H7 (cell line): Measurements from ENCODE around the gene FARSA. TPM values are rescaled to one million over a fixed set of nuclear protein-coding genes. Genes with fewer than 3 reads are reported as not detected.

ENCODE experiments used
- DNase-seq: peaks from one replicate; pipeline ENCODE4 v3.0.0; 2012
- H3K27me3 ChIP-seq: 2 replicates; pipeline ENCODE4 v1.6.0; 2011; ENCODE audit warnings: mild to moderate bottlenecking, low read length; ENCODE audit not compliant: control insufficient read depth, insufficient read depth
- H3K36me3 ChIP-seq: replicated peaks from 2 replicates; pipeline ENCODE4 v1.5.1; 2011; ENCODE audit warnings: low read length; ENCODE audit not compliant: control insufficient read depth, insufficient read depth
- H3K4me3 ChIP-seq: 2 replicates; pipeline ENCODE4 v1.5.1; 2011; ENCODE audit warnings: low read depth, mild to moderate bottlenecking, control low read depth, low read length, moderate library complexity; ENCODE audit not compliant: insufficient read depth
- total RNA-seq: library from RNA; depleted of rRNA; stranded (reverse); fragments of >200 nt; shearing (Covaris generic); gene quantifications from 2 replicates; pipeline ENCODE4 v1.2.3, GENCODE V29; 2014

The FARSA gene
- total RNA-seq, 1 experiment from 2014 or later = 117 TPM

DNA sequence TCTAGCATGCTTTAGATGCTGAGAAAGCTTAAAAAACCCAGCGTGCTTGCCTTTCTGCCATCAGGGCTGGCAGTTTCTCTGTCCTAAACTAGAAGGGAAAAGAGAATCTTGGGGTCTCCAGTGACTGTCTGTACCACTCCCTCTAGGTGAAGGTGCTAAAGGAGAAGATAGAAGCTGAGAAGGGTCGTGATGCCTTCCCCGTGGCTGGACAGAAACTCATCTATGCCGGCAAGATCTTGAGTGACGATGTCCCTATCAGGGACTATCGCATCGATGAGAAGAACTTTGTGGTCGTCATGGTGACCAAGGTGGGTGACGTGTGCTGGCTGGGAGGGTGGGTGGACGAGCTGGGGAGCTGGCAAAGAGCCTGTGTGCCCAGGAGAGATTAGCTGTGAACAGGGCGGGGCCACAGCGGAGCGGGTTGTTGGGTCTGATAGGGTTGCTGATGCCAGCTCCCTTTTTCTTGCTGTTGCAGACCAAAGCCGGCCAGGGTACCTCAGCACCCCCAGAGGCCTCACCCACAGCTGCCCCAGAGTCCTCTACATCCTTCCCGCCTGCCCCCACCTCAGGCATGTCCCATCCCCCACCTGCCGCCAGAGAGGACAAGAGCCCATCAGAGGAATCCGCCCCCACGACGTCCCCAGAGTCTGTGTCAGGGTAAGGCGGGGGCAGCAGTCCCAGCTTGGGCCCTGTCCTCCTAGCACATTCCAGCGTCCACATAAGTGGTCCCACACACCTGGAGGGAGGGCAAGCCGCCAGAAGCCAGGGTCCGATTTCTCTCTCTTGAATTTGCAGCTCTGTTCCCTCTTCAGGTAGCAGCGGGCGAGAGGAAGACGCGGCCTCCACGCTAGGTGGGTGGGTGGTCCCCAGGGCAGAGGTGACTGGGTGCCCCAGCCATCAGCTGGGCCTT, 14.4 kb upstream of the FARSA start:
- no peak for DNase-seq
- H3K36me3 ChIP-seq = peaks cover 30% of the 10 kb centered on the region
- no peaks in the 10 kb centered on the region for H3K27me3 ChIP-seq
- no peak overlapping the region for H3K4me3 ChIP-seq

DNA sequence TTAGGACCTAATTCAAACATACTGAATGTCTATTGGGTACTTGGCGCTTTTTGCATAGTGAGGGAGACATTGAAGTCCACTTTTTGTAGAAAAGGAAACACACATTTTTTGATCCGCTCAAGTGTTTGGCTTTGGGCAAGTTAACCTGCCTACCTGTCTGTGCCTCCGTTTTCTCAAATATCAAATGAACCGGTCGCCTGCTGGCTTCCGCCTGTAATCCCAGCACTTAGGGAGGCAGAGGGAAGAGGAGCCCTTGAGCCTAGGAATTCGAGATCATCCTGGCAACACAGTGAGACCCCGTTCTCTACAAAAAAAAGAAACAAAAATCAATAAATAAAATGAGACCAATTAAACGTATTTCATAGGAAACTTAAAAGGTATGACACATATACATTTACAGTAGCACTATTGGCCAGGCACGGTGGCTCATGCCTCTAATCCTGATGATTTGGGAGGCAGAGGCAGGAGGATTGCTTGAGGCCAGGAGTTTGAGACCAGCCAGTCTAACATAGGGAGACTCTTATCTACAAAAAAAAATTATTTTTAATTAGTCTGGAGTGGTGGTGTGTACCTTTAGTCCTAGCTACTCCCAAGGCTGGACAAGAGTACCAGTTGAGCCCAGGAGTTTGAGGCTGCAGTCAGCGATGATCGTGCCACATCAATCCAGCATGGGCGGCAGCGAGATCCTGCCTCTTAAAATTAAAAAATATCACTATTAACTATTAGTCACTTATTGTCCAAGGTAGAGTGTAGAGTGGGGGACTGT, 13.4 kb upstream of the FARSA start:
- no peak for DNase-seq
- Histone ChIP-seq H3K27me3 (no peaks in the 10 kb centered on the region), H3K4me3 (peak overlapping the region; percentile 64), H3K36me3 (peaks cover 34% of the 10 kb centered on the region)

DNA sequence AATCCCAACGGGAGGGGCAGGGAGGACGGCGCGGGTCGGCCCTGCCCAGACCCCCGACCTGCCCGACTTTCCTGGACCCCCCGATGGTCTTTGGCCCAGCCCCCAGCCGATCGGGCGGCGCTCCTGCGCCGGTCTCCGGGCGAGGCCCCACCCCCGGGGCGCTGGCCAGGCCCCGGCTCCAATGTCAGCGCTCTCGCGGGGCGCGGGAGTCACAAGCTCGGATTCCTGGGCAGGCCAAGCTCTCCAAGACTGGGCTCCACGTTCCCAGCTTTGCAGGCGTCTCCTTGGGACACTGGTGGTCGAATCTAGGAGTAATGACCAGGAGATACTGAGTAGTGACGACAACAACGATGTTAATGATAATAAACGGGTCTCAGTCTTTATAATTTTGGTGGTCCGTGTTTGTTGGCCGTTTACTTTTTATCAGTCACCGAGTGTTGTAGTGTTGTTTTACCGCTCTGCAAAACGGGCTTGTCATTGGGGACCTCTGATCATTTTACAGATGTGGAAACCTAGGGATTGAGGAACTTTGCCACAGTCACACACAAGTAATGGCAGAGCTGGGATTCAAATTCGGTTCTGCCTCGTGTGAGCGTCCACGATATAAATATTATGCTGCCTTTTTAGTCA, 12.7 kb upstream of the FARSA start:
- Histone ChIP-seq H3K36me3 (peaks cover 40% of the 10 kb centered on the region), H3K27me3 (no peaks in the 10 kb centered on the region), H3K4me3 (peak overlapping the region; percentile 64)
- DNase-seq = peak; percentile 99

DNA sequence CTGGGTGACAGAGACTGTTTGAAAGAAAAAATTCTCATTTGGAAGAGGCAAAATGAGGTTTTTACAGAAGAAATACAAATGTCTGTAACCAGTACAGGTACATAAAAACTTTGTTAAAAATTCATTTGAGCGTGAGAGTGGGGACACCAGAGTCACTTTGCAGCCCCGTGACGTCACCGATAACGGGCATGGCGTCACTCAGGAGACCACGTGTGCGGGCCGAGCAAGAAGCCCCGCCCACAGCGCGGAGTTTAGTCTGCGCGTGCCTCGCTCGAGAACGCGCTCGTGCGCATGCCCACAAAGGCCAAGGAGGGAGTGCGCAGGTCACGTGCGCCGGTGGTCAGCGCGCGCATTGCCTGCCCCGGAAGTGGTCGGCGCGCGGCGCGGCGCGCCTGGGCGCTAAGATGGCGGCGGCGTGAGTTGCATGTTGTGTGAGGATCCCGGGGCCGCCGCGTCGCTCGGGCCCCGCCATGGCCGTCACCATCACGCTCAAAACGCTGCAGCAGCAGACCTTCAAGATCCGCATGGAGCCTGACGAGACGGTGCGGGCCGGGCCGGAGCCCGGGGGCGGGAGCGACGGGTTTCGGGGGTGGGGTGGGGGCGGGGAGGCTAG, 12.1 kb upstream of the FARSA start, which contains the start of gene RAD23A:
Gene RAD23A (plus strand): TSS at position 384 of the 613 bp plus-strand sequence. CDS start 87 bp downstream, at position 471.
- H3K27me3 ChIP-seq = no peaks in the 10 kb centered on the region
- peak; percentile 98 for DNase-seq
- peak within 1 kb of the TSS; percentile 64 for H3K4me3 ChIP-seq
- peaks cover 46% of the 10 kb centered on the region for H3K36me3 ChIP-seq

DNA sequence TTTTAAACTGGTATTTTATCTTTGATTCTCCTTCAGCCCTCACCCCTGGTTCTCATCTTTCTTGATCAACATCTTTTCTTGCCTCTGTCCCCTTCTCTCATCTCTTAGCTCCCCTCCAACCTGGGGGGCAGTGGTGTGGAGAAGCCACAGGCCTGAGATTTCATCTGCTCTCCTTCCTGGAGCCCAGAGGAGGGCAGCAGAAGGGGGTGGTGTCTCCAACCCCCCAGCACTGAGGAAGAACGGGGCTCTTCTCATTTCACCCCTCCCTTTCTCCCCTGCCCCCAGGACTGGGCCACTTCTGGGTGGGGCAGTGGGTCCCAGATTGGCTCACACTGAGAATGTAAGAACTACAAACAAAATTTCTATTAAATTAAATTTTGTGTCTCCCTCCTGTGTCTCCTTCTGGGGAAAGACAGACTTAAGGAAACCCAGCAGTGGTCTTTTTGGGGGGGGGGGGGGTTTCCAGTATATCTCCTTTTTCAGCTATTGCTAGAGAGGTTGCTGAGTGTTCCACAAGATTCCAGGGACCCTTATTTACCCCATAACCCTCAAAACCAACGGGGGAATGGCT, 10.7 kb upstream of the FARSA start:
- H3K36me3 ChIP-seq = peaks cover 51% of the 10 kb centered on the region
- peak; percentile 24 for DNase-seq
- no peak overlapping the region for H3K4me3 ChIP-seq
- H3K27me3 ChIP-seq = no peaks in the 10 kb centered on the region

DNA sequence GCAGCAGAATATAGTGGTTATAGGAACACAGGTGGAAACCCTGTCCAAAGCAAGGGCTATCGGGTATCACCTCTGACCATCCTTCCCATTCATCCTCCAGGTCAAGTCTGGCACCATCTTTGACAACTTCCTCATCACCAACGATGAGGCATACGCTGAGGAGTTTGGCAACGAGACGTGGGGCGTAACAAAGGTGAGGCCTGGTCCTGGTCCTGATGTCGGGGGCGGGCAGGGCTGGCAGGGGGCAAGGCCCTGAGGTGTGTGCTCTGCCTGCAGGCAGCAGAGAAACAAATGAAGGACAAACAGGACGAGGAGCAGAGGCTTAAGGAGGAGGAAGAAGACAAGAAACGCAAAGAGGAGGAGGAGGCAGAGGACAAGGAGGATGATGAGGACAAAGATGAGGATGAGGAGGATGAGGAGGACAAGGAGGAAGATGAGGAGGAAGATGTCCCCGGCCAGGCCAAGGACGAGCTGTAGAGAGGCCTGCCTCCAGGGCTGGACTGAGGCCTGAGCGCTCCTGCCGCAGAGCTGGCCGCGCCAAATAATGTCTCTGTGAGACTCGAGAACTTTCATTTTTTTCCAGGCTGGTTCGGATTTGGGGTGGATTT, 10.0 kb upstream of the FARSA start:
- DNase-seq = peak; percentile 30
- H3K27me3 ChIP-seq = no peaks in the 10 kb centered on the region
- no peak overlapping the region for H3K4me3 ChIP-seq
- H3K36me3 ChIP-seq = peaks cover 46% of the 10 kb centered on the region

DNA sequence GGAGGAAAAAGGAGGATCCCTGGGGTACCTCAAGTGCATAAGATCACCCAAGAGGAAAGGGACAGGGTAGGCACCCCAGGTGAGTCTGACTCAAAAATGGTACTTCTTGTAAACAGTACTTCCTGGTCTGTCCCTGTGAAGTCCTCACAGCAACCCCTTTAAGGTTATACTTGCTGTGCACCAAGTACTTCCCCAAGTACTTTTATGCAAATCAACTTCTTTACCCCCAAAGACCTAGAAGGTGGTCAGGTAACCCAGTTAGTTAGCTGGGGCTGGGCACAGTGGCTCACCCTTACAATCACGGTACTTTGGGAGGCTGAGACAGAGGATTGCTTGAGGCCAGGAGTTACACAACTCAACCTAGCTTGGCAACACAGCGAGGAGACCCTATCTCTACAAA, 7.4 kb upstream of the FARSA start:
- H3K36me3 ChIP-seq = peaks cover 37% of the 10 kb centered on the region
- no peak overlapping the region for H3K4me3 ChIP-seq
- no peaks in the 10 kb centered on the region for H3K27me3 ChIP-seq
- DNase-seq = no peak

DNA sequence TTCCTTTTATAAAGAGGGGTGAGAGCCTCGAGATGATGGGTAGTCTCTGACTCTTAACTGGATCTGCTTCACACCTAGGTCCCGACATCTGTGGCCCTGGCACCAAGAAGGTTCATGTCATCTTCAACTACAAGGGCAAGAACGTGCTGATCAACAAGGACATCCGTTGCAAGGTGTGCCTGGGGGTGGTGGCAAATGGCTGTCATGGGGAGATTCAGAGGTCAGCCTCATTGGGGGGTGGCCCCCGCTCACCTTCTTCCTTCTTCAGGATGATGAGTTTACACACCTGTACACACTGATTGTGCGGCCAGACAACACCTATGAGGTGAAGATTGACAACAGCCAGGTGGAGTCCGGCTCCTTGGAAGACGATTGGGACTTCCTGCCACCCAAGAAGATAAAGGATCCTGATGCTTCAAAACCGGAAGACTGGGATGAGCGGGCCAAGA, 6.5 kb upstream of the FARSA start:
- peaks cover 37% of the 10 kb centered on the region for H3K36me3 ChIP-seq
- H3K4me3 ChIP-seq = no peak overlapping the region
- no peaks in the 10 kb centered on the region for H3K27me3 ChIP-seq
- no peak for DNase-seq

DNA sequence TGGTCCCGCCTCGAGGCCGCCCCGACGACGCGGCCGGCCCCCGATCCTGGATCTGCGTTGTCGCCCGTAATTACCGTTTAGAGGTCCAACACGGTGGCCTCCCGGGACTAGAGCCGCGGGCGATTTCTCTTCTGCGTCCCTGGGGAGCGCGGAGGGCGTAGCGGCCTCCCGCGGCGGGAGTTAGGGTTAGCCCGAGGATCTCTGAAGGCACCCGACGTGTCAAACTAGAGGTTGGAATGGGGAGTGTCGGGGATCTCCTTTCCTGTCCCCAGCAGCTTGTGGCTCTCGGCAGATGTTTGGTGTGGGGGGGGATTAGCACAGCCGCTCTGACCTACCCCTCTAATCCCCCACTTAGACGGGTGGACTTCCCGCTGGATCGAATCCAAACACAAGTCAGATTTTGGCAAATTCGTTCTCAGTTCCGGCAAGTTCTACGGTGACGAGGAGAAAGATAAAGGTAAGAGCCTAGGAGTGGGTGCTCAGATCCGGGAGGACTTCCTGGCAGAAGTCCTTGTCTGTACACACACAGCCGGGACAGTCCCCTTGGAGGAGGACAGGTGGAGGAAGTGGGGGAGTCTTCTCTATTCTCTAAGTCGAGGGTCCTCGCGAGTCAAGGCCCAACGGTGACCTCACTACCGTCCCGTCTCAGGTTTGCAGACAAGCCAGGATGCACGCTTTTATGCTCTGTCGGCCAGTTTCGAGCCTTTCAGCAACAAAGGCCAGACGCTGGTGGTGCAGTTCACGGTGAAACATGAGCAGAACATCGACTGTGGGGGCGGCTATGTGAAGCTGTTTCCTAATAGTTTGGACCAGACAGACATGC, 5.5 kb upstream of the FARSA start:
- Histone ChIP-seq H3K27me3 (no peaks in the 10 kb centered on the region), H3K4me3 (peak overlapping the region; percentile 98), H3K36me3 (peaks cover 37% of the 10 kb centered on the region)
- peak; percentile 54 for DNase-seq

DNA sequence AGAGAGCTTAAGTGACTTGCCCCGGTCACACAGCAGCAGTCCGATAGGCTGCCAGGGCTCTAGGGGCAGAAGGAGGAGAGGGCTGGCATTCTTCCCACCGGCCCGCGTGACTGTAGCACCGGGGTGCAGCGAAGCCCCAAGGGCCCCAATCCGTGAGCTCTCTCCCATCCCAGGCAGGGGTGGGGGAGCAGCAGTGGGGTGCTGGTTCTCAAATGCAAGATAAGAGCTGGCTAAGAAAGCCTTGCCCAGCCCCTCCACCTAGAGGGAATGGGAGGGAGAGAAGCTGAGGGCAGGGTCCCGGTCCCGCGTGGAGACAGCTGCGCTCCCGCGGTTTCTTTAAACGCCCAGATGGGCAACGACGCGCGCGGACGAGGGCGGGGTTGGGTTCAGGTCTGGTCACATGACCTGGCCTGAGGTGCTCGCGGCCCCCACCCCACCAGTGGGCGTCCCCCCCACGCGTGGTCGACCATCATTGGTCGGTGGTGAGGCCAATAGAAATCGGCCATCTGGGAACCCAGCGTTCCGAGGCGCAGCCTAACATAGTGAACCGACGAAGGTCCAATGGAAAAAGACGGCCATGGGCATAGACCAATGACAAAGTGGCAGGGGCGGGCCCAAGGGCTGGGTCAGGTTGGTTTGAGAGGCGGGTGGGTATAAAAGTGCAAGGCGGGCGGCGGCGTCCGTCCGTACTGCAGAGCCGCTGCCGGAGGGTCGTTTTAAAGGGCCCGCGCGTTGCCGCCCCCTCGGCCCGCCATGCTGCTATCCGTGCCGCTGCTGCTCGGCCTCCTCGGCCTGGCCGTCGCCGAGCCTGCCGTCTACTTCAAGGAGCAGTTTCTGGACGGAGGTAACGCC, 4.6 kb upstream of the FARSA start, which contains the start of gene CALR:
Gene CALR (plus strand): TSS at position 683 of the 852 bp plus-strand sequence. CDS start 71 bp downstream, at position 754.
- peak within 1 kb of the TSS; percentile 98 for H3K4me3 ChIP-seq
- peaks cover 30% of the 10 kb centered on the region for H3K36me3 ChIP-seq
- peak; percentile 99 for DNase-seq
- no peaks in the 10 kb centered on the region for H3K27me3 ChIP-seq

DNA sequence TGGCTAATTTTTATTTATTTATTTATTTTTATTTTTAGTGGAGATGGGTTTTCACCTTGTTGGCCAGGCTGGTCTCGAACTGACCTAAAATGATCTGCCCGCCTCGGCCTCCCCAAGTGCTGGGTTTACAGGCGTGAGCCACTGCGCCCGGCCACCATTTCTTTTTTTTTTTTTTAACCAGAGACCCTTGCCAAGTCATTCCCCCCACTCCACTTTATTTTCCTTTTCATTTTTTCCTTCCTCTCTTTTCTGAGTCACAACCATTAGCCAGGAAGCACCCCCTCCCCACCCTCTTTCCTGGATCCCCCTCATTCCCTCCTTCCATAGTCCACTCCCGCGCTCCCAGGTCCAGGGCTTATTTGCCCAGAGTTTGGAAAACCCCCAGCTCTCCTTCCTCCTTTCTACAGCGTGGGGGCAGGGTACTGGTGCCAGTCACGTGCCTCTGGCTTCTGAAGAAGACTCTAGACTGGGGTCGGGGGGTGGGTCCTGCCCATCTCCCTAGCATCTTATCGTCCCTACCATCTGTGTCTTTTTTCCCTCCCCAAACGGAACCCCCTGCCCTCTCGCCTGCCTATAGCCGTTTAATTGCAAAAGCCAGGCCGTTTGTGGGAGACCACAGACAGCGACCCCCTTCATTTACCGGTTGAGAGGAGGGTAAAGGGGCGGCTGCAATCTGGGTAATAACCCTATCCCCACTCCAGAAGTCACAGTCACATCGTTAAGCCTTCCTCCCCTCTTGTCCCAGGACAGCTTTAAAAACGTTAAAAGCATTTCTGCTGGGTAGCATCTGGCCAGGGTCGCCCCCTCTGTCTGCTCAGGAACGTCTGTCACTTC, 3.8 kb upstream of the FARSA start:
- DNase-seq = peak; percentile 85

More for the DNA sequence above, 3.8 kb upstream of the FARSA start:
- no peaks in the 10 kb centered on the region for H3K27me3 ChIP-seq
- H3K36me3 ChIP-seq = peaks cover 26% of the 10 kb centered on the region
- H3K4me3 ChIP-seq = peak overlapping the region; percentile 98
